ENCODE data around the gene ABHD11.
A peak's percentile ranks its signal among the peaks of the same experiment; 100 is the strongest.
"Not testable (repeated sequence)": the region's sequence is repeated elsewhere in the genome, so short reads cannot be mapped to it uniquely, and the experiment has no call there.

ABHD11 gene

DNA sequence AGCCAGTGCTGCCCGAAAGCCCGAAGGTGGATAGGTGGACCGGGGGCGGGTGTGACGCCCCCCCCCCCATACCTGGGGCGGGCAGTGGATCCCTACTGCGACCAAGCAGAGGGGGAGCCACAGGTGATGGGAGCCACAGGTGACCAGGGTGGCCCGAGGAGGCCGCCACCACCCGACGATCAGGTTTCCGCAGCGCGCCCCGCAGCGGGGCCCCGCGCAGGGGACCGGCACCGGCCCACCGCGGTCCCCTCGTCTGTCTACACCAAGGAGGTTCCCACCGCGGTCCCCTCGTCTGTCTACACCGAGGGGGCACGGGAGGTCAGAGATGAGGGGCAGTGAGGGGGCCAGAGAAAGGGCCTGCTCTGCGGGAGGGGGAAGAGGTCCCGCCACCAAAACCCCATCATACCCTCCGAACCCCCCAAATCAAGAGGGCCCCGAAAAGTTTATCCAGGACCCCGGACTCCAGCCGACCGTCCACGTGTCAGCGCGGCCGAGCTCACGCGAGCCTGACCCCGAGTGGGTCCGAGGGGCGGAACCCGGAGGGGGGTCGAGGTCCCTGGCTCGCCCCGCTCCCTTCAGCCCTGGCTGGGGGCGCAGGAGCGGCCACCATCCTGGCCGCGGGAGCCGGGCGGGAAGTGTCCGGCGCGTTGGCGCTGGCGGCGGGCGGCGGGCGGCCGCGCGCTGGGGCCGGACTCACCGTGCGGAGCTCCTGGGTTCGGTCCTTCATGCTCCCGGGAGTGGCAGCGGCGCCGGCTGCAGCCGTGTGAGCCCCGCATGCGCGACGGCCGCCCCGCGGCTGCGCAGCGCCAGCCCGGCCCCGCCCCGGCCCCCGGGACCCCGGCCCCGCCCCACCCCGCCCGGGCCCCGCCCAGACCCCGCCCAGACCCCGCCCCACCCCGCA lies 19.4 kb downstream of the ABHD11 start, which contains the start of gene STX1A:
Gene STX1A, minus strand, starts transcription at position 765 of the 901 bp plus-strand sequence. Its CDS starts 38 bp downstream, at position 727.
- peak; percentile 63 to 75 for DNase-seq (ENCODE audit: low read depth in 2 of 2)
- H3K4me3 ChIP-seq (replicated peaks in 1 of 2; ENCODE audit: low read depth in 2 of 2, low read length in 2 of 2): peak within 1 kb of the TSS; percentile 72 to 81
- TF ChIP-seq CTCF (IDR thresholded peaks at IDR 0.05; ENCODE audit: low read depth, low read length): no peak

DNA sequence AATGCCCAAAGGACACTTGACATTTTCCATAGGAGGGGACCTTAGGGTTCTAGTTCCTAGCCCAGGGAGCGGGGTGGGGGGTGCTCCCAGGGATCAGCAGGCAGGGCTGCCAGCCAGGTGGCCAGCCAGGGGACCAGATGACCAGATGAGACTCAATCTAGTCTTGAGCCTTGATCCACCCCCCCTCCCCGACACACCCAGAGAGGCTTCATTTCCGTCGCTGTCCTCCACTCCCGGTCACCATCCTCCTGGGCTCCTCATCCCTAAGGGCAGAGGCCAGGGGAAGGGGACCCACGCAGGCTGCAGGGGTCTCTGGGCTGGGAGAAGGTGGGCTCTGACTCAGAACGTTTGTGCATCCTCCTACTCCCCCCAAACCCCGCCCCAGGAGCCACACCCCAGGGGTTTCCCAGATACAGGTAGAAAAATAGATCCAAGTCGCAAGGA lies 20.1 kb downstream of the ABHD11 start:
- no peak for TF ChIP-seq CTCF (IDR thresholded peaks at IDR 0.05; ENCODE audit: low read depth, low read length)
- peak overlapping the region; percentile 72 to 81 for H3K4me3 ChIP-seq (replicated peaks in 1 of 2; ENCODE audit: low read depth in 2 of 2, low read length in 2 of 2)
- no peak for DNase-seq (ENCODE audit: low read depth in 2 of 2)

DNA sequence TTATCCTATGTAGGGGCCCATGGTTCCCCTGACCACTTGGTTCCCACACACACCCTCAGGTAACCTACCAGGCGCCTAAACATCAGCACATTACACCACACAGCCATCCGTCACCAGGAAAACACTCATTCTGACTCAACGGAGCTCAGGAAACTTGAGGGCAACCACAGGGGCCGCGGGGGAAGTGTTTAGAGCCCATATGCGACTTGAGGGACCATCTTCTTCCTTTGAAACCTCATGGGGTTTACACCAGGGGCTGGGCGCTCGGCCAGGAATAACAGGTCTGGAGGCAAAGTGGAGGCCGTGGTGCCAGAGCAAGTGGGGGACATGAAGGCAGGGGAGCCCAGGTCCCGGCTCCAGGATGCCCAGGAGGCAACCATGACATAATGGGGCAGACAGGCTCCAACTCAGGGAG lies 20.6 kb downstream of the ABHD11 start:
- TF ChIP-seq CTCF (IDR thresholded peaks at IDR 0.05; ENCODE audit: low read depth, low read length): no peak
- peak; percentile 68 to 96 for DNase-seq (ENCODE audit: low read depth in 2 of 2)
- peak overlapping the region; percentile 72 to 81 for H3K4me3 ChIP-seq (replicated peaks in 1 of 2; ENCODE audit: low read depth in 2 of 2, low read length in 2 of 2)

GRCh38 chr7:73717025-73717807 lies 21.4 kb downstream of the ABHD11 start:
- TF ChIP-seq CTCF (IDR thresholded peaks at IDR 0.05; ENCODE audit: low read depth, low read length): no peak
- peak overlapping the region in 1 of 2 donors; percentile 81 for H3K4me3 ChIP-seq (replicated peaks in 1 of 2; ENCODE audit: low read depth in 2 of 2, low read length in 2 of 2)
- peak; percentile 45 to 61 for DNase-seq (ENCODE audit: low read depth in 2 of 2)

GRCh38 chr7:73716318-73716890 lies 22.2 kb downstream of the ABHD11 start:
- no peak for TF ChIP-seq CTCF (IDR thresholded peaks at IDR 0.05; ENCODE audit: low read depth, low read length)
- peak in 1 of 2 donors; percentile 45 for DNase-seq (ENCODE audit: low read depth in 2 of 2)
- H3K4me3 ChIP-seq (replicated peaks in 1 of 2; ENCODE audit: low read depth in 2 of 2, low read length in 2 of 2): peak overlapping the region in 1 of 2 donors; percentile 81

DNA sequence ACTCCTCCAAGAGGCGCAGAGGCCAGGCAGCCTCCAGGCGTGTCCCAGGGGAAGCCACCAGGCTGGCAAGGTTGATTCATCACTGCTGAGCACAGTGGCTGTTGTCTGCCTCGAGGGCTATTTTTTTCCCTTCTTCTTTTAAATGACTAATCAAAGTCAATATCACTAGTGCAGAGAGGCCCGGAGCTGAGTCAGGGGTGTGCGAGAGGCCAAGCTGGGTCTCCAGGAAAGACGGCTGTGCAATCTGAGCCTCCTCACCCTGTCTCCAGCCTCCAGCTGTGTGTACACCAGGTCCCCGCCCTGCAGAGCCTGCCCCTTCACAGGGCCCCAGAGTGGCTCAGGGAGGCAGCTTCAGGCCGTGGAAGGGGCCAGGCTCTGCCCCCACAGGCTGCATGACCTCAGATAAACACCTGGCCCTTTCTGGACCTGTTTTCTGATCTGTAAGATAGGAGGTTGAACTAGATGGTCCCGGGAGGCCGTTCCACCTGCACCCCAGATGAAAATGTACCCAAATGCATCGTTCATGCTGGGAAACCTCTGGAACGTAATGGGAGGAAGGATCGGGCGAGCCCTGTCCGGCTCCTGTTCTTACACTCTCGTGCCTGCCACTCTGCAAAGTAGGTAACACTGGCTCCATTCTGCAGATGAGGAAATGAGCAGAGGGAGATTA lies 22.8 kb downstream of the ABHD11 start:
- peak overlapping the region in 1 of 2 donors; percentile 81 for H3K4me3 ChIP-seq (replicated peaks in 1 of 2; ENCODE audit: low read depth in 2 of 2, low read length in 2 of 2)
- no peak for TF ChIP-seq CTCF (IDR thresholded peaks at IDR 0.05; ENCODE audit: low read depth, low read length)
- DNase-seq (ENCODE audit: low read depth in 2 of 2): peak; percentile 85 to 98

DNA sequence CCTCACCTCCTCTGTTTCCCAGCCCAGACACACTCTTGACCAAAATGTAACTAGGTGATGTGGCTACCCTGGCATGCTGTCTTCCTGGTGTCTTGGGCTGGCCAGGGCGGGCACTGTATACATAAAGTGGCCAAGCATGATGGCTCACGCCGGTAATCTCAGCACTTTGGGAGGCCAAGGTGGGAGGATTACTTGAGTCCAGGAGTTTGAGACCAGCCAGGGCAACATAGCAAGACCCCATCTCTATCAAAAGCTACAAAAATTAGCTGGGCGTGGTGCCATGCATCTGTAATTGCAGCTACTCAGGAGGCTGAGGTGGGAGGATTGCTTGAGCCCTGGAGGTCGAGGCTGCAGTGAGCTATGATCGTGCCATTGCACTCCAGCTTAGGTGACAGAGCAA lies 25.3 kb downstream of the ABHD11 start:
- DNase-seq (ENCODE audit: low read depth in 2 of 2); H3K4me3 ChIP-seq (replicated peaks in 1 of 2; ENCODE audit: low read depth in 2 of 2, low read length in 2 of 2): not testable (repeated sequence)

All from cardiac fibroblast (primary cell).